Body of pancreas (tissue), 4 donors: ENCODE data around the gene EFNA2.

ENCODE experiments used
- POLR2A ChIP-seq, 3 donors: fragments of 450-650 bp; IDR thresholded peaks; one replicate each; pipeline ENCODE4 v1.6.1; 2016; ENCODE audit warnings: antibody characterized with exemption in 3 of 3, mild to moderate bottlenecking in 2 of 3
- TF ChIP-seq, protein P1 (sequence below), 7 experiments: fragments of 450-650 bp in 4 of 7; fragments of 200-600 bp in 3 of 7; sonication (generic) in 3 of 7; IDR thresholded peaks; one replicate each; pipeline ENCODE4 v1.5.1; 2016 to 2019; ENCODE audit warnings: antibody characterized with exemption in 7 of 7

GRCh38 chr19:1288833-1289685 lies 3.4 kb downstream of the EFNA2 start:
- TF ChIP-seq, protein P1, sequence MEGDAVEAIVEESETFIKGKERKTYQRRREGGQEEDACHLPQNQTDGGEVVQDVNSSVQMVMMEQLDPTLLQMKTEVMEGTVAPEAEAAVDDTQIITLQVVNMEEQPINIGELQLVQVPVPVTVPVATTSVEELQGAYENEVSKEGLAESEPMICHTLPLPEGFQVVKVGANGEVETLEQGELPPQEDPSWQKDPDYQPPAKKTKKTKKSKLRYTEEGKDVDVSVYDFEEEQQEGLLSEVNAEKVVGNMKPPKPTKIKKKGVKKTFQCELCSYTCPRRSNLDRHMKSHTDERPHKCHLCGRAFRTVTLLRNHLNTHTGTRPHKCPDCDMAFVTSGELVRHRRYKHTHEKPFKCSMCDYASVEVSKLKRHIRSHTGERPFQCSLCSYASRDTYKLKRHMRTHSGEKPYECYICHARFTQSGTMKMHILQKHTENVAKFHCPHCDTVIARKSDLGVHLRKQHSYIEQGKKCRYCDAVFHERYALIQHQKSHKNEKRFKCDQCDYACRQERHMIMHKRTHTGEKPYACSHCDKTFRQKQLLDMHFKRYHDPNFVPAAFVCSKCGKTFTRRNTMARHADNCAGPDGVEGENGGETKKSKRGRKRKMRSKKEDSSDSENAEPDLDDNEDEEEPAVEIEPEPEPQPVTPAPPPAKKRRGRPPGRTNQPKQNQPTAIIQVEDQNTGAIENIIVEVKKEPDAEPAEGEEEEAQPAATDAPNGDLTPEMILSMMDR (IDR thresholded peaks at IDR 0.05), result no peak
- no peak for TF ChIP-seq POLR2A (IDR thresholded peaks at IDR 0.05)
